A549 (cell line): ENCODE measurements around the gene ATF4.

ENCODE experiments used
- CHD2 ChIP-seq: fragments of 150-350 bp; IDR thresholded peaks from 2 replicates; pipeline ENCODE4 v1.6.1; 2014; ENCODE audit warnings: low read length; ENCODE audit not compliant: partially characterized antibody
- POLR2A ChIP-seq: IDR thresholded peaks from 2 replicates; pipeline ENCODE4 v1.6.1; 2012; ENCODE audit warnings: mild to moderate bottlenecking, low read length
- TF ChIP-seq, protein P1 (sequence below): fragments of >200 bp; sonication (Bioruptor Twin); formaldehyde crosslinking; IDR thresholded peaks from 3 replicates; pipeline ENCODE4 v1.5.1; 2016

DNA sequence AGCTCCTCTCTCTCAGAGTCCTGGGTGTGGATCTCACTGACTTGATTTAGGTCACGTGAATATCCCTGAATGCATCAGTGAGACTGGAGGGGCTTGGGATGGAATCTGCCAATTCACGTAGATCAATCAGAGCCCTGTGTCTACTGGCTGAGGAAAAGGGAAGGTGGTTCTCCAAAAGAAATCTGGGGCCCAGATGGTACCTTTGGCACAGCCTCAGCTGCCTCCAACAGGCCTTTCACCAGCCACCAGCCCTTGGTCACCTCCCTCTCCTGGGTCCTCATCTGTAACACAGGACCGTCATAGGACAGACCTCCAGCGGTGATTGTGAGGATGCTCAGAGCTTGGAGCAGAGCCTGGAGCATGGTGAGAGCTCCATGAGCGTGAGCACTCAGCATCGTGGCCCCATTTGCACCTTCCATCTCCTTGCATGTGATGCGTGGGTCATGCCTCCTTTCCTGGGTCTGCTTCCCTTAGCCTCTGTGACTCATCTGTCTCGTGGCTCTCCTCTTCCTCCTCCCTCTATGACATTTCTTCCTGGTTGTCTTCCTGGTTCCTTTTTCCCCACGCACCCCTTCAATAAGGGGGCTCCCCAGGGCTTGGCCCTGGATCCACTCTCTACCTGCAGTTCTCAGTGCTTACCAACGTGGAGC lies 25.8 kb upstream of the ATF4 start:
- no peak for TF ChIP-seq POLR2A
- TF ChIP-seq, protein P1, sequence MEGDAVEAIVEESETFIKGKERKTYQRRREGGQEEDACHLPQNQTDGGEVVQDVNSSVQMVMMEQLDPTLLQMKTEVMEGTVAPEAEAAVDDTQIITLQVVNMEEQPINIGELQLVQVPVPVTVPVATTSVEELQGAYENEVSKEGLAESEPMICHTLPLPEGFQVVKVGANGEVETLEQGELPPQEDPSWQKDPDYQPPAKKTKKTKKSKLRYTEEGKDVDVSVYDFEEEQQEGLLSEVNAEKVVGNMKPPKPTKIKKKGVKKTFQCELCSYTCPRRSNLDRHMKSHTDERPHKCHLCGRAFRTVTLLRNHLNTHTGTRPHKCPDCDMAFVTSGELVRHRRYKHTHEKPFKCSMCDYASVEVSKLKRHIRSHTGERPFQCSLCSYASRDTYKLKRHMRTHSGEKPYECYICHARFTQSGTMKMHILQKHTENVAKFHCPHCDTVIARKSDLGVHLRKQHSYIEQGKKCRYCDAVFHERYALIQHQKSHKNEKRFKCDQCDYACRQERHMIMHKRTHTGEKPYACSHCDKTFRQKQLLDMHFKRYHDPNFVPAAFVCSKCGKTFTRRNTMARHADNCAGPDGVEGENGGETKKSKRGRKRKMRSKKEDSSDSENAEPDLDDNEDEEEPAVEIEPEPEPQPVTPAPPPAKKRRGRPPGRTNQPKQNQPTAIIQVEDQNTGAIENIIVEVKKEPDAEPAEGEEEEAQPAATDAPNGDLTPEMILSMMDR, result no peak
- TF ChIP-seq CHD2, result no peak
